Tibial nerve (tissue), 4 donors: ENCODE data around the gene GARIN5A.

Experiments used
- EP300 ChIP-seq, 2 donors: sonication (generic); formaldehyde crosslinking; IDR thresholded peaks; one replicate each; pipeline ENCODE4 v1.6.1; 2017; ENCODE audit warnings: antibody characterized with exemption in 2 of 2, mild to moderate bottlenecking in 1 of 2
- POLR2A ChIP-seq, 2 donors: fragments of 450-650 bp; IDR thresholded peaks; one replicate each; pipeline ENCODE4 v1.6.1; 2017; ENCODE audit warnings: antibody characterized with exemption in 2 of 2, mild to moderate bottlenecking in 2 of 2, moderate library complexity in 2 of 2
- TF ChIP-seq, protein P1 (sequence below), 5 experiments: fragments of 200-600 bp in 3 of 5; fragments of 450-650 bp in 2 of 5; sonication (generic) in 3 of 5; IDR thresholded peaks; one replicate each; pipeline ENCODE4 v1.5.1; 2016 to 2019; ENCODE audit warnings: antibody characterized with exemption in 5 of 5, mild to moderate bottlenecking in 3 of 5, moderate library complexity in 2 of 5

DNA sequence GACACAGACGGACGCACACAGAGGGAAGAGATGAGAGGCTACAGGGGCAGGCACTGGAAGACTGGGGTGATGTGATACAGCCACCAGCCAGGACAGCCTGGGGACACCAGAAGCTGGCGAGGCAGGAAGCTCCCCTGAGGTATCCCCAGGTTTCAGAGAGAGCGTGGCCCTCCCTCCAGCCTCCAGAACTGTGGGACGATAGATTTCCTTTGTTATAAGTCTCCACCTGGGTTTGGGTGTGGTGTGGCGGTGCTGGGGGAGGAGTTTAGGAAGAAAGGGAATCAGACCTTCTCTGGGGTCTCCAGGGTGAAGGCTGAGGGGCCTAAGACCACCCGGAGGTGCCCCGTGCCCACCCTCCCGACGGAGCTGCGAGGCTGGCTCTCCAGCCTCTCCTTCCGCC is 39.8 kb upstream of the GARIN5A start:
- TF ChIP-seq, protein P1, sequence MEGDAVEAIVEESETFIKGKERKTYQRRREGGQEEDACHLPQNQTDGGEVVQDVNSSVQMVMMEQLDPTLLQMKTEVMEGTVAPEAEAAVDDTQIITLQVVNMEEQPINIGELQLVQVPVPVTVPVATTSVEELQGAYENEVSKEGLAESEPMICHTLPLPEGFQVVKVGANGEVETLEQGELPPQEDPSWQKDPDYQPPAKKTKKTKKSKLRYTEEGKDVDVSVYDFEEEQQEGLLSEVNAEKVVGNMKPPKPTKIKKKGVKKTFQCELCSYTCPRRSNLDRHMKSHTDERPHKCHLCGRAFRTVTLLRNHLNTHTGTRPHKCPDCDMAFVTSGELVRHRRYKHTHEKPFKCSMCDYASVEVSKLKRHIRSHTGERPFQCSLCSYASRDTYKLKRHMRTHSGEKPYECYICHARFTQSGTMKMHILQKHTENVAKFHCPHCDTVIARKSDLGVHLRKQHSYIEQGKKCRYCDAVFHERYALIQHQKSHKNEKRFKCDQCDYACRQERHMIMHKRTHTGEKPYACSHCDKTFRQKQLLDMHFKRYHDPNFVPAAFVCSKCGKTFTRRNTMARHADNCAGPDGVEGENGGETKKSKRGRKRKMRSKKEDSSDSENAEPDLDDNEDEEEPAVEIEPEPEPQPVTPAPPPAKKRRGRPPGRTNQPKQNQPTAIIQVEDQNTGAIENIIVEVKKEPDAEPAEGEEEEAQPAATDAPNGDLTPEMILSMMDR (IDR thresholded peaks at IDR 0.05) = no peak
- TF ChIP-seq EP300 (IDR thresholded peaks at IDR 0.05) (no peak), POLR2A (IDR thresholded peaks at IDR 0.05) (no peak)
